Uterus (tissue), 4 donors: ENCODE results near the gene PTK7. TPM values are rescaled to one million over a fixed set of nuclear protein-coding genes. Genes with fewer than 3 reads are reported as not detected.

ENCODE experiments used
- DNase-seq, 2 donors: peaks; one replicate each; pipeline ENCODE4 v3.0.0-alpha.2; 2019 to 2020
- H3K27ac ChIP-seq, 2 donors: fragments of 200-600 bp; sonication (generic); 1 replicate in 1 of 2; 2 replicates in 1 of 2; pipeline ENCODE4 v1.5.1; 2016 to 2018
- H3K27me3 ChIP-seq, 2 donors: fragments of 200-600 bp; sonication (generic); one replicate each; pipeline ENCODE4 v1.5.1; 2018 to 2019; ENCODE audit warnings: control low read depth in 1 of 2
- H3K36me3 ChIP-seq, 2 donors: fragments of 200-600 bp; sonication (generic); one replicate each; pipeline ENCODE4 v1.5.1; 2019; ENCODE audit warnings: control low read depth in 1 of 2
- H3K4me1 ChIP-seq, 2 donors: fragments of 200-600 bp; sonication (generic); one replicate each; pipeline ENCODE4 v1.5.1; 2018 to 2019; ENCODE audit warnings: control low read depth in 1 of 2
- H3K4me3 ChIP-seq, 2 donors: fragments of 200-600 bp; sonication (generic); 1 replicate in 1 of 2; 2 replicates in 1 of 2; pipeline ENCODE4 v1.5.1; 2018 to 2019; ENCODE audit warnings: mild to moderate bottlenecking in 1 of 2
- H3K9me3 ChIP-seq, 2 donors: fragments of 200-600 bp; sonication (generic); one replicate each; pipeline ENCODE4 v1.5.1; 2019; ENCODE audit warnings: control low read depth in 1 of 2
- CTCF ChIP-seq, 4 experiments: fragments of 200-600 bp in 2 of 4; fragments of 450-650 bp in 2 of 4; sonication (generic) in 2 of 4; IDR thresholded peaks; one replicate each; pipeline ENCODE4 v1.5.1; 2016 to 2019; ENCODE audit warnings: antibody characterized with exemption in 4 of 4, mild to moderate bottlenecking in 2 of 4, moderate library complexity in 1 of 4
- POLR2A ChIP-seq, 2 donors: fragments of 450-650 bp; IDR thresholded peaks; one replicate each; pipeline ENCODE4 v1.6.1; 2016; ENCODE audit warnings: antibody characterized with exemption in 2 of 2, mild to moderate bottlenecking in 1 of 2, moderate library complexity in 1 of 2
- intact Hi-C: fragments of 100-400 bp; cut with DNase I; formaldehyde crosslinking; loops from one replicate; pipeline ENCODE4 v1.15.1; 2023; ENCODE audit warnings: low total_unique reads
- total RNA-seq, 4 donors: library from RNA; depleted of rRNA in 3 of 4; stranded (reverse); fragments of >200 nt in 3 of 4; gene quantifications; one replicate each; pipeline versions ENCODE4 v1.1.0 to v1.2.4, GENCODE V29; 2014 to 2023
- donor health status: DM: yes; HTN: yes; CAD: no.

PTK7 gene
- total RNA-seq, 4 donors from 2014 or later = 53.8 to 247 (median 153) TPM

DNA sequence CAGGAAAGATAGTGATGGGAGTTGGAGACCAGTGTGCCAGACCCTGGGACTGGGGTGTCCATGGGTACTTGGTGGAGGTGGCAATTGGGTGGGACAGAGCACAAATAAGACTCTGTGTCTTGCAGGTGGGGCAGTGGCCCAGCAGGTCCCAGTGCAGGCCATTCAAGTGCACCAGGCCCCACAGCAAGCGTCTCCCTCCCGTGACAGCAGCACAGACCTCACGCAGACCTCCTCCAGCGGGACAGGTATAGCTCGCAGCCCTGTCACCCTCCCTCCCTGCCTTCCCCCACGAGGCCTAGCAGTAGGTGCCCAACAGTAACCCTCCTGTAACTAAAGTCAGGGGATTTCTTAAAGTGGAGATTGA is 100.3 kb downstream of the PTK7 start:
- H3K4me3 ChIP-seq = no peak overlapping the region
- peak overlapping the region in 1 of 2 donors; percentile 97 for H3K27ac ChIP-seq
- H3K27me3 ChIP-seq = no peaks in the 10 kb centered on the region
- H3K9me3 ChIP-seq = no peaks in the 10 kb centered on the region
- no peak for DNase-seq
- H3K36me3 ChIP-seq = no peaks in the 10 kb centered on the region
- TF ChIP-seq POLR2A (IDR thresholded peaks at IDR 0.05) (no peak), CTCF (IDR thresholded peaks at IDR 0.05) (no peak)
- H3K4me1 ChIP-seq = peaks cover 8 to 13% of the 10 kb centered on the region in 2 donors
- intact Hi-C loops = no loop called here

DNA sequence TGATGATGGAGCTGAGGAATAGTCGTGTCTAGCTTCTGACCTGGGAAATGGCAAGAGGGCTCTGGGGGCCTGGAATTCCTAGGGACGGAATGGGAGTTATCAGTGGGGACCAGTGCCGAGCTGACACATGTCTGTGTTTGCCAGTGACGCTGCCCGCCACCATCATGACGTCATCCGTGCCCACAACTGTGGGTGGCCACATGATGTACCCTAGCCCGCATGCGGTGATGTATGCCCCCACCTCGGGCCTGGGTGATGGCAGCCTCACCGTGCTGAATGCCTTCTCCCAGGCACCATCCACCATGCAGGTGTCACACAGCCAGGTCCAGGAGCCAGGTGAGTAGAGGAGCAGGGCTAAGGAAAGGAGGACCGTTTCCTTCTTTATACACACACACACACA is 102.0 kb downstream of the PTK7 start:
- Histone ChIP-seq H3K27ac (no peak overlapping the region), H3K27me3 (no peaks in the 10 kb centered on the region), H3K9me3 (no peaks in the 10 kb centered on the region), H3K36me3 (no peaks in the 10 kb centered on the region), H3K4me3 (no peak overlapping the region), H3K4me1 (peaks cover 4 to 13% of the 10 kb centered on the region in 2 donors)
- intact Hi-C loops = no loop called here
- TF ChIP-seq CTCF (IDR thresholded peaks at IDR 0.05) (no peak), POLR2A (IDR thresholded peaks at IDR 0.05) (no peak)
- DNase-seq = no peak

DNA sequence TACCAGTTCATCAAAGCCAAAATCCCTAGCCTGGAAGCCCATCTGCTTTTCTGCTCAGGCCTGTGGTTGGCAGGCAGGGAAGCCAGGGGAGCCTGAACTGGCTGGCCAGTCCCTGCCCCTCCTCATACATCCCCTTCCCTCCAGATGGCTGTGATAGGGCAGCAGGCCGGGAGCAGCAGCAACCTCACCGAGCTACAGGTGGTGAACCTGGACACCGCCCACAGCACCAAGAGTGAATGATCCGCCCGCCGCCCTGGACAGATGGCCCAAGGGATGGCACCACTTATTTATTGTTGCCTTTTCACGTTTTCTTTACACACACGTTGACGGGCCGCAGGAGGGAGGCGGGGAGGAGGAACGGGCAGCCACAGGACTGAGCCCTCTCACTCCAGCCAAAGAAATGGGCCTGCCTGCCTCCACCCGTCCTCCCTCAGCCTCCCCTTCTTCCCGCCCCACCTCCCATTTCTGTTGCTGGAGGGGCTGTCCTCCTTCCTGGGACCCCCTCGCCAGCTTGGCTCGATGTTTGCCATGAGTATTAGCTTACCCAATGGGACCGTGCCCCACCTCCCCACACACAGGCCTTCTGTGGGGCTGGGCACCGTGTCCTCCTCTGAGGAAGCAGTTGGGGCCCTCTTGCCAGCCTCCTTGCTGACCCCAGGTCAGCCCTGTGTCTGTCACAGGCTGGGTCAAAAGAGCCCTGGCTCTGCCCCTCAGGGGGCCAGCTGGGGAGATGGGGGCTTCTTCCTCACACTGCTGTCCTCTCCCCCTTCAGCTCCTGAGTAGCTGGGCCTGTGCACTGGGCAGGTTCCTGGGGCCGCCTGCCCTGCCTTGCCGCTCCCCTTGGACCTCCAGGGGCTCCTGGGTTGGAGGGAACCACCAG is 103.1 kb downstream of the PTK7 start:
- no peaks in the 10 kb centered on the region for H3K36me3 ChIP-seq
- no peak for DNase-seq
- no peaks in the 10 kb centered on the region for H3K9me3 ChIP-seq
- H3K27ac ChIP-seq = peak overlapping the region in 1 of 2 donors; percentile 8
- H3K4me3 ChIP-seq = no peak overlapping the region
- H3K4me1 ChIP-seq = peaks cover 0 to 6% of the 10 kb centered on the region in 2 donors
- intact Hi-C loops = no loop called here
- H3K27me3 ChIP-seq = no peaks in the 10 kb centered on the region
- TF ChIP-seq POLR2A (IDR thresholded peaks at IDR 0.05) (no peak), CTCF (IDR thresholded peaks at IDR 0.05) (no peak)

DNA sequence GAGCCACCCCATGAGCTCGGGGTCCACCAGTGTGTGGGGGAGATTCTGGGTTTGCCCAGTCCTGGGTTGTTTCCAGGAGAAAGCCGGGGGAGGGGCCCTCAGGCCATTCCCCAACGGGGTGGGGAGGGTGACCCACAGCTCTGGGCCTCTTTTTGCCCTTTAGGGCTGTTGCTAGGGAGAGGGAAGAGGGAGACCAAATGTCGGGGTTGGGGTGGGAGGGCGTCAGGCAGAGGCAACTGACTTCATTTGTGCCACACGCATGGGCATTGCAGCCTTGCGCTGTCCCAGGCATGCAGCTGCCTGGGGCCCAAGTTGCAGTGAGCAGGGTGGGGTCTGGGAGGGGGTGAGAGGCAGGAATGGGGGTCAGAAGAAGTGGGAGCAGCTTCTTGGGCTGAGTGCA is 103.9 kb downstream of the PTK7 start:
- intact Hi-C loops = no loop called here
- H3K36me3 ChIP-seq = no peaks in the 10 kb centered on the region

More for the DNA sequence above, 103.9 kb downstream of the PTK7 start:
- Histone ChIP-seq H3K4me3 (no peak overlapping the region), H3K27me3 (no peaks in the 10 kb centered on the region), H3K4me1 (peaks cover 0 to 2% of the 10 kb centered on the region in 2 donors), H3K27ac (no peak overlapping the region), H3K9me3 (no peaks in the 10 kb centered on the region)
- no peak for DNase-seq
- no peak for TF ChIP-seq CTCF (IDR thresholded peaks at IDR 0.05)
- TF ChIP-seq POLR2A (IDR thresholded peaks at IDR 0.05) = no peak
